HCEC 1CT (cell line): ENCODE data around the gene ABHD2.
A peak's percentile ranks its signal among the peaks of the same experiment; 100 is the strongest.
"Not testable (repeated sequence)": the region's sequence is repeated elsewhere in the genome, so short reads cannot be mapped to it uniquely, and the experiment has no call there.

Source experiments
- DNase-seq: peaks from one replicate; pipeline ENCODE4 v3.0.0-alpha.2; 2017

Gene ABHD2, protein sequence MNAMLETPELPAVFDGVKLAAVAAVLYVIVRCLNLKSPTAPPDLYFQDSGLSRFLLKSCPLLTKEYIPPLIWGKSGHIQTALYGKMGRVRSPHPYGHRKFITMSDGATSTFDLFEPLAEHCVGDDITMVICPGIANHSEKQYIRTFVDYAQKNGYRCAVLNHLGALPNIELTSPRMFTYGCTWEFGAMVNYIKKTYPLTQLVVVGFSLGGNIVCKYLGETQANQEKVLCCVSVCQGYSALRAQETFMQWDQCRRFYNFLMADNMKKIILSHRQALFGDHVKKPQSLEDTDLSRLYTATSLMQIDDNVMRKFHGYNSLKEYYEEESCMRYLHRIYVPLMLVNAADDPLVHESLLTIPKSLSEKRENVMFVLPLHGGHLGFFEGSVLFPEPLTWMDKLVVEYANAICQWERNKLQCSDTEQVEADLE

DNA sequence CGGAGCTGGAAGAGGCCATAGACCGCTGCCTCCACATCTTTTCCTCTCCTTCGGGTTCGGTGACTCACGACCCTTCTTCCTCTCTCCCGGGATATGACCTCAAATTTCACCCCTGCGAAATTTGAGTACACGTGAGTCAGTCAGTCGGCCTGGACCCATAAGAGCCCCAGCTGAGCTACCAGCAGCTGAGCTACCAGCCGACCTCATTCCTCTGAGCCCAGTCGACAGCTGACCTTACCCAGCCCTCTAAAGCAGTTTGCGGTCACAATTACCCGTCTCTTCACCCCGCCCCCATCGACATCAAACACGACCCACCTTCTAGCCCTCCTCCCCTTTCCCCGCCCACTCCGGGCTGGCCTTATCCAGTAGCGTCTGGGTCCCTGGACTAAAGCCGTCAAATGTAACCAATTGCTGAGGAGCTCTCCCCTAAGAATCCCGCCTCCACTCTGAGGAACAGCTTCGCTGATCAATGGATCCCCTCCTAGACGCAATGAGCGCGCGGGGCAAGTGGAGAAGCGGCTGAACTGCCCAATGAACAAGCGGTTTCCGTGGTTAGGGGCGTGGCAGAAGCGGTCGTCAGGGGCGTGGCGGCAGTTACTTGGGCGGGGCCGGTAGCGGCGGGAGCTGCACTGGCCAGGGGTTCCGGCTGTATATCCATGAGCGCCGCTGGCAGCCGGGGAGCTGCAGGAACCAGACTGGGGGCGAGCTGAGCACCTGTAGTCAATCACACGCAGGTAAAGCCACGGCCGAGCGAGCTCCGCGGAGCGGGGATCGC lies at the start of gene ABHD2:
Gene ABHD2, plus strand, starts transcription at position 627 of the 775 bp plus-strand sequence. CDS start 27,872 bp downstream, outside the sequence.
- peak; percentile 100 for DNase-seq

DNA sequence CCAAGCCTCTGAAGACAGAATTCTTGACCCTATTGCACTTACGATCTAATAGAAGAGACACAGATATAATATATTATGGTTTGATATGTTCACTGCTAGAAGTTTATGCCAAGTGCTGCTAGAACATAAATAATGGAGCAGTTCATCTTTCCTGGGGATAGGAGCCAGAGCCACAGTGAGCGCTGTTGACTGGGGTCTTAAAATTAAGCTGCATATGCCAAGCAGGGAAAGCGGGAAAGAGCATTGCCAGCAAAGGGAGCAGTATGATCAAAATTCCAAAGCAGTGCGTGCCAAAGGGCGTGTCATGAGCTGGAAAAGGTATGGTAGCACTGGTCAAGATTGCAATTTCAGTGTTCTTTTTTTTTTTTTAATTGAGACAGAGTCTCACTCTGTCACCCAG lies 49.1 kb upstream of the ABHD2 start:
- no peak for DNase-seq

DNA sequence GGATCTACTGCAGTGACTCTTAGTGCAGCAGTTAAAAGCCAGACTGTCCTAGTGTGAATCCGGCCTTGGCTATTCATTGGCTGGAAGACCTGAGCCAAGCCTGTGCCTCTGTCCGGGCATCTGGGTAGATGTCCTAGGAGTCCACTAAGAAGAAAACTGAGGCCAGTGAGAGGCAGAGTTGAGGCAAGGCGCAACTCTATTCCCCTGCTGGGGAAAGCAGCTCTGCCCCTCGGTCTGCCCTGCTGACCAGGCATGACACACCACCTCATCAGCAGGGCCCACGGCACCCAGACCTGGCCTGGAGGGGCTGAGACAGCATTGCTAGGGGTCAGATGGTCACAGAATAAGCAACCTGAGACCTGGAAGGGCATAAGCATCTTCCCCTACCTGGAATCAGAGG lies 46.7 kb upstream of the ABHD2 start:
- no peak for DNase-seq

DNA sequence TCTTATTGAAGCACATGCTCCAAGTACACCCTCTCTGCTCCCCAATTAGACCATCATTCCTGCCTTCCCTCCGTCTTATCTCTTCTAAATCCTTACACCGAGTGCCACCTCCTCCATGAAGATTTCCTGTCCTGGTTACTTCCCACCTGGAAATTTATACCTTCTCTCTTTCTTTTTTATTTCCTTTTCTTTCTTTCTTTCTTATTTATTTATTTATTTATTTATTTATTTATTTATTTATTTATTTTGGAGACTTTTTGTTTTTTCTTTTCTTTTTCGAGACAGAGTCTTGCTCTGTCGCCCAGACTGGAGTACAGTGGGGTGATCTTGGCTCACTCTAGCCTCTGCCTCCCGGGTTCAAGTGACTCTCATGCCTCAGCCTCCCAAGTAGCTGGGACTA lies 45.9 kb upstream of the ABHD2 start:
- no peak for DNase-seq

DNA sequence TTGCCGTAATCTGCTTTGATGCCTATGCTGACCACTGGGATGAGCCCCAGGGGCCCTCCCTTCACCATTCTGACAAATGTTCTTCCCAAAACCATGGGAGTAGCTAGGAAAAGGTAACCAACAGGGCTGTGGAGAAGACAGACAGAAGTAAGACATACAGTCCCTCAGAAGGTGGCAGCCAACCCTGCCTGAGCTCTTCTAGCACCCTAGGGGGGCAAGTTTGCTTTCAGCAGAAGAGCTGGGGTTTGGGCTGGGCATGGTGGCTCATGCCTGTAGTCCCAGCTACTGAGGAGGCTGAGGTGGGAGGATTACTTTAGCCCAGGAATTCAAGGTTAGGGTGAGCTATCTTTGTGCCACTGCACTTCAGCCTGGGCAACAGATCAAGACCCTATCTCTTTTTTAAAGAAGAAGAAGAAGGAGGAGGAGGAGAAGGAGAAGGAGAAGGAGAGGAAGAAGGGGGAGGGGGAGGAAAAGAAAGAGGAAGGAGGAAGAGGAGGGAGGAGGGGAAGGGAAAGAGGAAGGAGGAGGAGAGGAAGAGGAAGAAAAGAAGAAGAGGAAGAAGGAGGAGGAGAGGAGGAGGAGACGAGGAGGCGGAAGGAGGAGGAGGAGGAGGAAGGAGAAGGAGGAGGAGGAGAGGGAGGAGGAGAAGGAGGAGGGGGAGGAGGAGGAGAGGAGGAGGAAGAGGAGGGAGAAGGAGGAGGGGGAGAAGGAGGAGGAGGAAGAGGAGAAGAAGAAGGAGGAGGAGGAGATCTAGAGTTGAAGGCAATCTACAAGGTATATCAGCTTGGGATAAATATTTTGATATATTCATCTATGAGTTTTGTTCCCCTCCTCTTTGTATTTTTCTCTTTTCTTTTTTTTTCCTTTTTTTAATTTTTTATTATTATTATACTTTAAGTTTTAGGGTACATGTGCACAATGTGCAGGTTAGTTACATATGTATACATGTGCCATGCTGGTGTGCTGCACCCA lies 44.9 kb upstream of the ABHD2 start:
- no peak for DNase-seq

DNA sequence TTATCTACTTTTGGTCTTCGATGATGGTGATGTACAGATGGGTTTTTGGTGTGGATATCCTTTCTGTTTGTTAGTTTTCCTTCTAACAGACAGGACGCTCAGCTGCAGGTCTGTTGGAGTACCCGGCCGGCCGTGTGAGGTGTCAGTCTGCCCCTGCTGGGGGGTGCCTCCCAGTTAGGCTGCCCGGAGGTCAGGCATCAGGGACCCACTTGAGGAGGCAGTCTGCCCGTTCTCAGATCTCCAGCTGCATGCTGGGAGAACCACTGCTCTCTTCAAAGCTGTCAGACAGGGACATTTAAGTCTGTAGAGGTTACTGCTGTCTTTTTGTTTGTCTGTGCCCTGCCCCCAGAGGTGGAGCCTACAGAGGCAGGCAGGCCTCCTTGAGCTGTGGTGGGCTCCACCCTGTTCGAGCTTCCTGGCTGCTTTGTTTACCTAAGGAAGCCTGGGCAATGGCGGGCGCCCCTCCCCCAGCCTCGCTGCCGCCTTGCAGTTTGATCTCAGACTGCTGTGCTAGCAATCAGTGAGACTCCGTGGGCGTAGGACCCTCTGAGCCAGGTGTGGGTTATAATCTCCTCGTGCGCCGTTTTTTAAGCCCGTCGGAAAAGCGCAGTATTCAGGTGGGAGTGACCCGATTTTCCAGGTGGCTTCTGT lies 39.1 kb upstream of the ABHD2 start:
- not testable (repeated sequence) for DNase-seq

DNA sequence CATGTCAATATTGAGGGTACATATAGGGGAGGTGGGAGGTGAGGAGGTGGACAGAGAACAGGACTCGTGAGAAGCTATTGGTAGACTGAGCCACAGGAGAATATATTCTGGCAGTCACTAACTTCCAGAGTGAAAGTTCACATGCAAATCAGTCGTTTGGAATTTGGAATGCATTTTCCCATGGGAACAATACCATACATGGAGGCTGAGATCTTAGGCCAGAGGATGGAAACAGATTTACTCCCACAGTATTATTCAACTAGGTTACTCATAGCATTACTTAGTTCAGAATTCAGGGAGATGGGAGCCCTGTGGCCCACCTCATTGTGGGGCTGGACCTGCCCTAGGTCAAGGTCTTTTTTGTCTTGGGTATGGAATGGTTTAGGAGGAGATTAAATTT lies 36.4 kb upstream of the ABHD2 start:
- DNase-seq = peak; percentile 71

DNA sequence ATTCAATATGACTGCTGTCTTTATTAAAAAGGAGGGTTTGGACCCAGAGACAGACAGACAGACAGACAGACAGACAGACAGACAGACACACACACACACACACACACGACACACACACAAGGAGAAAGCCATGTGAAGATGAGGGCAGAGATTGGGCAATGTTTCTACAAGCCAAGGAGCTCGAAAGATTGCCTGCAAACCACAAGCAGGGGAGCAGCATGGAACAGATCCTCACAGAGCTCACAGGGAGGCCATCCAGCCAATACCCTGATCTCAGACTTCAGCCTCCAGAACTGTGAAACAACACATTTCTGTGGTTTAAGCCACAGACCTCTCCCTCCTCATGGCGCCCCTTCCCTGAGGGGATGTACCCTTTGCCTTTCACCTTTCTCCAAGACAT lies 35.8 kb upstream of the ABHD2 start:
- DNase-seq = peak; percentile 54

DNA sequence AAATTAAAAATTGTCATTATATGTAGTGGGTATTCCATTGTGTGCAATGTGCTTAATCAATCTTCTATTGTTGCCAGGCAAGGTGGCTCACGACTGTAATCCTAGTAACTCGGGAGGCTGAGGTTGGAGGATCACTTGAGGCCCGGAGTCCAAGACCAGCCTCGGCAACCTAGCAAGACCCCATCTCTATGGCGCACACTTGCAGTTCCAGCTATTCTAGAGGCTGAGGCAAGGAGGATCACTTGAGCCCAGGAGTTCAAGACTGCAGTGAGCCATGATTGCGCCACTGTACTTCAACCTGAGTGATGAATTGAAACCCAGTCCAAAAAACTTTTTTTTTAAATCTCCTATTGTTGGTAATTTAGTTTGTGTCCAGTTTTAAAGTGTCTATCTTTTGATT lies 33.4 kb upstream of the ABHD2 start:
- DNase-seq = no peak

DNA sequence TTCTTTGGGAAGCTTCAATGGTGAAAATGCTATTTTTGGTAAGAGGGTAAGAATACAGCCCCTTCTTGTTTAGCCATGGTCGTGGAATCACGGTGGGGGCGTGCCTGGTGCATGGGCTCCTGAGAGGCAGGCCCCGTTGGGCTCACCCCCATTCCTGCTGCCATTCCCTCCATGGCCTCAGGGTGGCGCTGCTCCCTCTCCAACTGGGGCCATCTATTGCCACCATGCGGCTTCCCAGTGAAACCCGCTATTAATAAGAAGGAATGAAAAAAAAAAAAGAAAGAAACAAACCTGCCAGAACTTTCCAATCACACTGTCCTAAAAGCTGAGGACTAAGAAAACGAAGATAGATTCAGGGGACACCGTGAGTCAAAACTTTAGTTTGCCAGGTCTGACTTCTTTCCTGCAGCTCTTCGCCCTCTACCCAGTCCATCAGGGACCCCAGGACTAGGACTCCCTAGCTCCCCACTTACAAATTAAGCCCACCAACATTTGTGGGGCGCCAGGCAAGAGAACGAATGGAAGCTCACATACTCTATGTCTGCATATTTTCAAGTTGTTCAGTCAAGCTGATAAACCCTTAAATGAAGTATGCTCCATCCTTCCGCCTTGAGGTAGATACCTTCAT lies 30.6 kb upstream of the ABHD2 start:
- DNase-seq = peak; percentile 60

DNA sequence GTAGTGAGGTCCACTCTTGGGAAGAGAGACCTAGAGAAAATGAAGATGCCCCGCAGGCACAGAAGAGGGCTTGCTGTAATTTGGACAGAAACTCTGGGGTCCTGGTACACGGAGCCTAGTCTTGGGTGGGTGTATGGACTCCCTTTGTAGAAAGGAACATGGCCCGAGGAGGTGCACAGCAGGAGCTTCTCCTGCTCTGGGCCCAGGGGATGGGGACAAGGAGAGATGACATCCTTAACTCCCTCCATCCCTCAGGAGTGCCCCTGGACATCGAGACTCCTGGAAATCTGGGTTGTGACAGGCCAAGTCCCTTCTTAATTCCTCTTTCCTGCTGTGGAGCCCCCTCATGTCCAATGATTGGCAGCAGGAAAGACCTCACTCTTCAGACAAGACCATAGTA lies 29.9 kb upstream of the ABHD2 start:
- no peak for DNase-seq

DNA sequence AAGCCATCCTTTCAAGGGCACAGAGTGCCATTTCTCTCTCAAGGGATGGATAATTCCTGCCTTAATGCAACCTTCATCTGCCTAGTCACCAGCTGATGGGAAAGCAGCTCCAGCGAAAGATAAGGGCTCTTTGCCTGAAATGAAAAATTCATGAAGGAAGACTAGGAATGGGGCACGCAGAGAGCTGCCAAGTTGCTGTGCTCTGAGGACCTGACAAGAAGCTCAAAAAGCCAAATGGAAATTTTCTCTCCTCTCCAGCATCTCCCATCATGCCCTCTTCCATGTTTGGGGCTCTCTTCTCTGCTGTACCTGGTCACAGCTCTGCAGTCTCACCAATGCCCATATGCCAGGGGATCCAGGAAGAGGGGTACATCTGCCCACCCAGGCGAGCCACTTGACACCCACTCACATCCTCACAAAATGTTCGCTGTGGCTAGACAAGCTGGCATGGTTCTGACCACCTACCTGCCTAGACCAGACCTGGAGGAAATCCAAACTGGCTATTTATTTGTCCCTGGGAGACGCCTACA lies 29.3 kb upstream of the ABHD2 start:
- DNase-seq = no peak

DNA sequence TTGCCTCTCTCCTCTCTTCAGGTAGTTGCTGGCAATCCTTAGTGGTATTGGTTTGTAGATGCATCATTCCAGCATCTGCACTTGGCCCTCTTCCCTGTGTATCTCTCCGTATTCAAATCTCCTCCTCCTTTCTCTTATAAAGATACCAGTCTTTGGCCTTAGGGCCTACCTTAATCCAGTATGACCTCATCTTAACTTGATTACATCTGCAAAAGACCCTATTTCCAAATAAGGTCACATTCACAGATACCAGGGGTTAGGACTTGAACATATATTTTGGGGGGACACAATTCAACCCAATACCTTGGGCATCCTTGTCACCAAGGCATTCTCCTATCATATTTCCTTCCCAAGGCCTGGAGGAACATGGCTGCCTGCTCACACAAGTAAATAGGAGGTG lies 22.0 kb upstream of the ABHD2 start:
- DNase-seq = no peak

DNA sequence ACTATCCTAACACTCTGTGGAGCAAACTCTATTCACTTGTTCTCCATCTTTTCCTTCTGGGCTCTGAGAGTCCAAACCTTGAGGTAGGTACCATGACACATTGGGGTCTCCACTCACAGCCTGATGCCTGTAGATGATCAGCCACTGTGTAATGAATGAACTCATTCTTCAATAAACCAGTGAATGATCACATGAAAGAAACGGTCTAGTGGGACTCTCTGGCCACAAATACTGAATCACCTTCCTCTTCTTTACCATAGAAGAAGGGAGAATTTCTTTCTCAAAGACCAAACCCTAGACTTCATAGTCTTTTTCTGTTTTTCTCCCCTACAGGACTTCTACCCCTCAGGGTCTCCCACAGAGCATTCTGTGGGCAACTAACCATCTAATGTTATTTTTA lies 20.5 kb upstream of the ABHD2 start:
- DNase-seq = no peak

DNA sequence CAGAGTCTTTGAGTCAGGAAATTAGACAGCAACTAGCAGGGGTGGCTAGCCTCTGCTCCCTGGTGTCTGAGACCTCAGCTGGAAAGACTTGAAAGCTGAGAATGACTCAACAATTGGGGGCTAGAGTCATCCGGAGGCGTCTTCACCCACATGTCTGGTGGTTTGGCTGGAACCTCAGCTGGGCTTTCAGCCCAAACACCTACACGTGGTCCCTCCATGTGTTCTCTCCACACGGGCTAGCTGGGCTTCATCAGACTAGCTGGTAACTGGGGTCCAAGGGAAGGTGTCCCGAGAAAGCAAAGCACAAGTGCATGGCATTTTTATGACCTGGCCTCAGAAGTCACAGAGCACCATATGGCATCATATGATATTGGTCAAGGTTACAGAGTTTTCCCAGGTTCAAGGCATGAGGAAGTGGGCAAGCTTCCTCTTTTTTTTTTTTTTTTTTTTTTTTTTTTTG lies 19.9 kb upstream of the ABHD2 start:
- DNase-seq = peak; percentile 94

DNA sequence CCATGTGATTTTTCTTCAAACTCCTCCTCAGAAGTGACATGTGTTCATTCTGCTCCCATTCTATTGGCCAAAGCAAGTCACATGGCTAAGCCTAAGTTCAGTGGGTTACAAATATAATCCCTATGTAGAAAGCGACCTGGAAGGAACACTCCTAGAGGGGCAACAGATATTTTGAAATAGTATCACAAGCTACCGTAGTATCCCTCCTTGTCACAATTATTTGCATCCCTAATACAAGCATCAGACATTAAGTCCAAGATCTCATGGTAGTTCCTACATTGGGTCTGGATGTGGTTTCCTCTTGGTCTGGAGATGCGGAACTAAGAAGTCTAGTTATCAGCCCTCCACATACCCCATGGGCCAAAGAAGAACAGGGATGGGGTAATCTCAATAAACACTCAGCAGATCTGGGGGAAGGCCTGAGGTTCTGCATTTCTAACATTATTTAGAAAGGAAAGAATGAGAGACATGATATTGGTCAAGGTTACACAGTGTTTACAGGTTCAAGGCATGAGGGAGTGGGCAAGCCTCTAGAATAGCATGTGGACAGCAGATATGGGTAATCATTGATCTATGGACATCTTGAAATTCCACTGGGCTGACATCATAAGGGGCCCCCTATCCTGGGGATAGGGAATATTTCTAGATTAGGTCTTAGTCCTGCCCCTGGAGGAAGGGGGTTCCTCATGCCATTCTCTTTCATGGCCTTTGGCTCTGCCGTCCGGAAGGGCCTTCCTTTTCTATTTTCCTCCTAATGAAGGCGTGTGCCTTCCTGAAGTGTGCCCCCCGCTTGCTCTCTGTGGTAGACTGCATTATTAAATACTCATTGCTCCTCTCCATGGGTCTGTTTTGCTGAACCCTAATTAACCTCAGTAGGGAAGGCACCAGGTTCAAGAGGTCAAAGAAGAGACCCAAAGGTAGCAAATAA lies 17.8 kb upstream of the ABHD2 start:
- DNase-seq = no peak

DNA sequence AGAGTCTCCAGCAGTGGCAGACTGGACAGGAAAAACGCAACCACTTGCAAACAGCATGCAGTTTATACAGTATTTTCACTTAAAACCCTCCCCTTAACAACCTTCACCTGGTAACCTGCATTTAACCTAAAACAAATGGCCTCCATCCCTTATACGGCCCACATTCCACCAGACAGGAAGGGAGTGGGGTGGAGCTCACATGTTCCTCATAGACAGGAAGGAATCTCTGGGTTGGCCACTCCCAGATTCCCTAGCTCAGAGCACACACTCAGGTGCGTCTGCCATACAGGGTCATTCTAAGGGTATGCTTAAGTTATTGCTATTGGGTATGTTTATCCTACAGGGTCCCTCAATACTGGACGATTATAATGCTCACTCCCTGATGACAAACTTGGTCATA lies 16.8 kb upstream of the ABHD2 start:
- DNase-seq = no peak

DNA sequence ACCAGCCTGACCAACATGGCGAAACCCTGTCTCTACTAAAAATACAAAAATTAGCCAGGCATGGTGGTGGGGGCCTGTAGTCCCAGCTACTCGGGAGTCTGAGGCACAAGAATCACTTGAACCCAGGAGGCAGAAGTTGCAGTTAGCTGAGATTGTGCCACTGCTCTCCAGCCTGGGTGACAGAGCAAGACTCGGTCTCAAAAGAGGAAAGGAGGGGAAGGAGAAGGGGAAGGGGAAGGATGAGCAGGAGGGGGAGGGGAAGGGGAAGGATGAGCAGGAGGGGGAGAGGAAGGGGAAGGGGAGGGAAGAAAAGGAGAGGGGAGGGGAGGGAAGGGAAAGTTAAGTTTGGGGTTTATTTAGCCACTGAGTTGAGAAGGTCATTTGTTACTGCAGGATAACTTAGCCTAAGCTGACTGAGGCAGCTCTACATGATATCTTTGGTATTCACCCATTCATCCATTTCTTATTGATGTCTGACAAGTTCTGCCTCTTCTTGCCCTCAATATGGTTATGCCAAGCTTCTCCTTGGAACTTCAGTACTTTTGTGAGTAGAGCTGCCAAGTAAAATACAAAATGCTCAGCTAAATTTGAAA lies 15.9 kb upstream of the ABHD2 start:
- no peak for DNase-seq

DNA sequence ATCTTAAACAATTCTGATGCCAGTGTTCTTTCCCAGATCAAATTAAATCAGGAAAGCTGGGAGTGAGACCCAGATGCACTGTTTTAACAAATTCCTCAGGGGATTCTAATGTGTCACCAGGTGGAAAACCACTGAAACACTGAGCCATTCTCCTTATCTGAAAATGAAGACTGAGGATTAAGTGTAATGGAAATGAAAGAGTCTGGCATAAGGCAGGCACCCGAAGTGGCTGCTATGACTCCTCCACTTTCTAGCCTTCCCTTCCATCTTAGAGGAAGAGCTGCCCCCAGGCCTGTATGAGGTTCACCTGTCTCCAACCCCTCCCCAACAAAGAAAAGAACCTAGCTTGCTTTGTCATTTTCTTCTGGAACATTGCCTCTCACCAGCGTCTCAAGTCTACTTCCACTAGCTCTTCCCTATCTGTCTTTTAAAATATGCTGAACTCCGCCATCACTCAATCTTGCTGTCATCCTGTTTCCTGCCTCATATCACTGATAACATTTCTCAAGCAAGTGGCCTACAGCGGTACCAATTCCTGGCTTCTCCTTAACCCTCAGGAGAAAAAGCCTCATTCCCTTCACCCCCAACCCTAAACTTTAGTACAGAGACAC lies 13.7 kb upstream of the ABHD2 start:
- DNase-seq = no peak
